Measurements from ENCODE around the gene CISD3.

CISD3 gene

GRCh38 chr17:38750312-38751121 is 20.4 kb downstream of the CISD3 start:
- Histone ChIP-seq H3K36me3 (ENCODE audit: insufficient read depth, low read length) (no peaks in the 10 kb centered on the region), H4K20me1 (ENCODE audit: insufficient read depth, low read length, poor library complexity, severe bottlenecking) (peaks cover 18% of the 10 kb centered on the region), H3K9me3 (ENCODE audit: insufficient read depth, low read depth, low read length) (no peaks in the 10 kb centered on the region), H3K4me2 (ENCODE audit: low read depth, low read length, poor library complexity, severe bottlenecking) (peak overlapping the region; percentile 96), H3F3A (ENCODE audit: low read depth) (peaks cover 11% of the 10 kb centered on the region; the same call in 1 of the 2 replicates), H3K79me2 (ENCODE audit: insufficient read depth, low read length) (peaks cover 48% of the 10 kb centered on the region), H3K27me3 (ENCODE audit: insufficient read depth, low read length, poor library complexity, severe bottlenecking) (no peaks in the 10 kb centered on the region), H3K4me1 (ENCODE audit: insufficient read depth, low read length, poor library complexity, severe bottlenecking) (peaks cover 41% of the 10 kb centered on the region), H3K9ac (ENCODE audit: low read depth, low read length, poor library complexity, severe bottlenecking) (peak overlapping the region; percentile 76), H3K4me3 (ENCODE audit: low read length, poor library complexity, severe bottlenecking) (peak overlapping the region; percentile 87), H2AFZ (ENCODE audit: low read length) (peak overlapping the region; percentile 78), H3K9me2 (replicated peaks; ENCODE audit: low read depth, low read length) (no peaks in the 10 kb centered on the region)
- TF ChIP-seq EZH2phosphoT487 (IDR thresholded peaks at IDR 0.05; ENCODE audit: borderline replicate concordance) (no peak), CTCF (conservative IDR thresholded peaks at IDR 0.05; ENCODE audit: low read length) (no peak)

GRCh38 chr17:38751144-38751807 is 21.1 kb downstream of the CISD3 start:
- no peaks in the 10 kb centered on the region for H3K27me3 ChIP-seq (ENCODE audit: insufficient read depth, low read length, poor library complexity, severe bottlenecking)
- H3K36me3 ChIP-seq (ENCODE audit: insufficient read depth, low read length): peaks cover 7% of the 10 kb centered on the region; the same call in 1 of the 2 replicates
- peaks cover 47% of the 10 kb centered on the region for H3K79me2 ChIP-seq (ENCODE audit: insufficient read depth, low read length)
- H3K4me2 ChIP-seq (ENCODE audit: low read depth, low read length, poor library complexity, severe bottlenecking): peak overlapping the region; percentile 96
- peaks cover 15% of the 10 kb centered on the region for H4K20me1 ChIP-seq (ENCODE audit: insufficient read depth, low read length, poor library complexity, severe bottlenecking)
- TF ChIP-seq EZH2phosphoT487 (IDR thresholded peaks at IDR 0.05; ENCODE audit: borderline replicate concordance) (no peak), CTCF (conservative IDR thresholded peaks at IDR 0.05; ENCODE audit: low read length) (no peak)
- no peaks in the 10 kb centered on the region for H3K9me3 ChIP-seq (ENCODE audit: insufficient read depth, low read depth, low read length)
- H3F3A ChIP-seq (ENCODE audit: low read depth): peaks cover 11% of the 10 kb centered on the region; the same call in 1 of the 2 replicates
- peak overlapping the region; percentile 87 for H3K4me3 ChIP-seq (ENCODE audit: low read length, poor library complexity, severe bottlenecking)
- no peaks in the 10 kb centered on the region for H3K9me2 ChIP-seq (replicated peaks; ENCODE audit: low read depth, low read length)
- H3K4me1 ChIP-seq (ENCODE audit: insufficient read depth, low read length, poor library complexity, severe bottlenecking): peaks cover 33% of the 10 kb centered on the region
- H2AFZ ChIP-seq (ENCODE audit: low read length): peak overlapping the region; percentile 78
- peak overlapping the region; percentile 76 for H3K9ac ChIP-seq (ENCODE audit: low read depth, low read length, poor library complexity, severe bottlenecking)

GRCh38 chr17:38751808-38752307 is 21.7 kb downstream of the CISD3 start:
- H3K36me3 ChIP-seq (ENCODE audit: insufficient read depth, low read length): peaks cover 9% of the 10 kb centered on the region; the same call in 1 of the 2 replicates
- H3F3A ChIP-seq (ENCODE audit: low read depth): peaks cover 11% of the 10 kb centered on the region; the same call in 1 of the 2 replicates
- H4K20me1 ChIP-seq (ENCODE audit: insufficient read depth, low read length, poor library complexity, severe bottlenecking): peaks cover 9% of the 10 kb centered on the region
- H3K9ac ChIP-seq (ENCODE audit: low read depth, low read length, poor library complexity, severe bottlenecking): peak overlapping the region; percentile 76
- no peak for TF ChIP-seq EZH2phosphoT487 (IDR thresholded peaks at IDR 0.05; ENCODE audit: borderline replicate concordance)
- no peak for TF ChIP-seq CTCF (conservative IDR thresholded peaks at IDR 0.05; ENCODE audit: low read length)
- peaks cover 43% of the 10 kb centered on the region for H3K79me2 ChIP-seq (ENCODE audit: insufficient read depth, low read length)
- no peaks in the 10 kb centered on the region for H3K9me2 ChIP-seq (replicated peaks; ENCODE audit: low read depth, low read length)
- H3K4me1 ChIP-seq (ENCODE audit: insufficient read depth, low read length, poor library complexity, severe bottlenecking): peaks cover 28% of the 10 kb centered on the region
- no peaks in the 10 kb centered on the region for H3K9me3 ChIP-seq (ENCODE audit: insufficient read depth, low read depth, low read length)
- H3K27me3 ChIP-seq (ENCODE audit: insufficient read depth, low read length, poor library complexity, severe bottlenecking): no peaks in the 10 kb centered on the region
- H3K4me3 ChIP-seq (ENCODE audit: low read length, poor library complexity, severe bottlenecking): peak overlapping the region; percentile 87
- peak overlapping the region; percentile 94 for H2AFZ ChIP-seq (ENCODE audit: low read length)
- peak overlapping the region; percentile 96 for H3K4me2 ChIP-seq (ENCODE audit: low read depth, low read length, poor library complexity, severe bottlenecking)

All from Loucy (cell line).